Gastrocnemius medialis (tissue), 4 donors: ENCODE data around the gene PLRG1.

Source experiments
- POLR2A ChIP-seq, 2 donors: fragments of 450-650 bp; IDR thresholded peaks; one replicate each; pipeline ENCODE4 v1.6.1; 2017; ENCODE audit warnings: antibody characterized with exemption in 2 of 2, mild to moderate bottlenecking in 2 of 2, moderate library complexity in 2 of 2
- TF ChIP-seq, protein P1 (sequence below), 5 experiments: fragments of 450-650 bp in 3 of 5; fragments of 200-600 bp in 2 of 5; sonication (generic) in 2 of 5; IDR thresholded peaks in 4 of 5; conservative IDR thresholded peaks in 1 of 5; 1 replicate in 4 of 5; 2 replicates in 1 of 5; pipeline ENCODE4 v1.5.1; 2016 to 2019; ENCODE audit warnings: antibody characterized with exemption in 5 of 5, mild to moderate bottlenecking in 3 of 5, moderate library complexity in 3 of 5

DNA sequence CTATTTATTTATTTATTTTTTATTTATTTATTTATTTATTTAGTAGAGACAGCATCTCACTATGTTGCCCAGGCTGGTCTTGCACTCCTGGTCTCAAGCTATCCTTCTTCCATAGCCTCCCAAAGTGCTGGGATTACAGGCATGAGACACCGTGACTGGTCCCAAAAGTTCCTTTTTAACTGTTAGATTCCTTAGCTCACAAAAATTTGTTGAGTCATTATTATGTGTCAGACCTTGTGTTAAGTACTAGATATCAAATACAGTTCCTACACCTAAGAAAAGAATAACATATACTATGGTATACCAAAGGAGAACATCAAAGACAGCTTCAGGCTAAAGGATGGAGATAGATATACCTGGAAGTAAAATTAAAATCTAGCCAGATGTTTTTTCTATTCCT is 28.7 kb upstream of the PLRG1 start:
- TF ChIP-seq, protein P1, sequence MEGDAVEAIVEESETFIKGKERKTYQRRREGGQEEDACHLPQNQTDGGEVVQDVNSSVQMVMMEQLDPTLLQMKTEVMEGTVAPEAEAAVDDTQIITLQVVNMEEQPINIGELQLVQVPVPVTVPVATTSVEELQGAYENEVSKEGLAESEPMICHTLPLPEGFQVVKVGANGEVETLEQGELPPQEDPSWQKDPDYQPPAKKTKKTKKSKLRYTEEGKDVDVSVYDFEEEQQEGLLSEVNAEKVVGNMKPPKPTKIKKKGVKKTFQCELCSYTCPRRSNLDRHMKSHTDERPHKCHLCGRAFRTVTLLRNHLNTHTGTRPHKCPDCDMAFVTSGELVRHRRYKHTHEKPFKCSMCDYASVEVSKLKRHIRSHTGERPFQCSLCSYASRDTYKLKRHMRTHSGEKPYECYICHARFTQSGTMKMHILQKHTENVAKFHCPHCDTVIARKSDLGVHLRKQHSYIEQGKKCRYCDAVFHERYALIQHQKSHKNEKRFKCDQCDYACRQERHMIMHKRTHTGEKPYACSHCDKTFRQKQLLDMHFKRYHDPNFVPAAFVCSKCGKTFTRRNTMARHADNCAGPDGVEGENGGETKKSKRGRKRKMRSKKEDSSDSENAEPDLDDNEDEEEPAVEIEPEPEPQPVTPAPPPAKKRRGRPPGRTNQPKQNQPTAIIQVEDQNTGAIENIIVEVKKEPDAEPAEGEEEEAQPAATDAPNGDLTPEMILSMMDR (IDR thresholded peaks at IDR 0.05 in 4 of 5, conservative IDR thresholded peaks at IDR 0.05 in 1 of 5) = no peak
- TF ChIP-seq POLR2A (IDR thresholded peaks at IDR 0.05) = no peak
